ENCODE measurements around the gene TANGO6.

DNA sequence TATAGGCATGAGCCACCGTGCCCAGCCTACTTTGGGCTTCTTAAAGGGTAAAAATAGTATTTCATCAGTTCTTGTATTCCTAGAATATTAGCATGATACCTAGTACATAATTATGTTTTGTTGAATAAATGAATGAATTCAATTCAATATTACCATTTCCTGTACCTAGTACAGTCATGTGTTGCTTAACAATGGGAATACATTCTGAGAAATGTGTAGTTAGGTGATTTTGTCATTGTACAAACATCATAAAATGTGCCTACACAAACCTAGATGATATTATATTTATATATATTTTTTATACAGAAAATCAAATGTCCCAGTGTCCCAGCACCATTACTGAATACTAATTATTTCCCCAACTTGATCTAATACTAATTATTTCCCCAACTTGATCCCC, 176.5 kb downstream of the TANGO6 start:
- TF ChIP-seq, protein P1, sequence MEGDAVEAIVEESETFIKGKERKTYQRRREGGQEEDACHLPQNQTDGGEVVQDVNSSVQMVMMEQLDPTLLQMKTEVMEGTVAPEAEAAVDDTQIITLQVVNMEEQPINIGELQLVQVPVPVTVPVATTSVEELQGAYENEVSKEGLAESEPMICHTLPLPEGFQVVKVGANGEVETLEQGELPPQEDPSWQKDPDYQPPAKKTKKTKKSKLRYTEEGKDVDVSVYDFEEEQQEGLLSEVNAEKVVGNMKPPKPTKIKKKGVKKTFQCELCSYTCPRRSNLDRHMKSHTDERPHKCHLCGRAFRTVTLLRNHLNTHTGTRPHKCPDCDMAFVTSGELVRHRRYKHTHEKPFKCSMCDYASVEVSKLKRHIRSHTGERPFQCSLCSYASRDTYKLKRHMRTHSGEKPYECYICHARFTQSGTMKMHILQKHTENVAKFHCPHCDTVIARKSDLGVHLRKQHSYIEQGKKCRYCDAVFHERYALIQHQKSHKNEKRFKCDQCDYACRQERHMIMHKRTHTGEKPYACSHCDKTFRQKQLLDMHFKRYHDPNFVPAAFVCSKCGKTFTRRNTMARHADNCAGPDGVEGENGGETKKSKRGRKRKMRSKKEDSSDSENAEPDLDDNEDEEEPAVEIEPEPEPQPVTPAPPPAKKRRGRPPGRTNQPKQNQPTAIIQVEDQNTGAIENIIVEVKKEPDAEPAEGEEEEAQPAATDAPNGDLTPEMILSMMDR (IDR thresholded peaks at IDR 0.05; ENCODE audit: borderline replicate concordance, extremely low read depth, low read length, poor library complexity, severe bottlenecking): no peak
- no peak for TF ChIP-seq EZH2 (IDR thresholded peaks at IDR 0.05; ENCODE audit: borderline replicate concordance, low read depth, low read length, severe bottlenecking)

All from DND-41 (cell line).